Kidney (tissue), 14 donors: ENCODE measurements around the gene TOP2B. TPM values are rescaled to one million over a fixed set of nuclear protein-coding genes. Genes with fewer than 3 reads are reported as not detected.

Experiments used
- DNase-seq, 5 donors: peaks; one replicate each; pipeline ENCODE4 v3.0.0-alpha.2; 2013 to 2020
- FAIRE-seq: peaks from 2 replicates; lab custom pipeline; 2012; peaks lifted over from hg19 to GRCh38; lab: Jason Lieb, UNC
- H3K27ac ChIP-seq, 2 donors: one replicate each; pipeline ENCODE4 v1.7.0; 2013; ENCODE audit warnings: low read depth in 2 of 2, low read length in 2 of 2, inconsistent platforms in 1 of 2
- H3K27me3 ChIP-seq: one replicate; pipeline ENCODE4 v1.7.1; 2013; ENCODE audit warnings: low read length, inconsistent platforms; ENCODE audit not compliant: control insufficient read depth, insufficient read depth
- H3K36me3 ChIP-seq, 3 donors: one replicate each; pipeline versions ENCODE4 v1.7.0 to v1.7.1; 2013; ENCODE audit warnings: low read length in 3 of 3, control low read depth in 1 of 3, inconsistent platforms in 1 of 3; ENCODE audit not compliant: insufficient read depth in 3 of 3, control insufficient read depth in 2 of 3
- H3K4me1 ChIP-seq, 3 donors: one replicate each; pipeline versions ENCODE4 v1.7.0 to v1.7.1; 2013; ENCODE audit warnings: low read length in 3 of 3, inconsistent platforms in 1 of 3, low read depth in 1 of 3; ENCODE audit not compliant: control insufficient read depth in 2 of 3, insufficient read depth in 2 of 3
- H3K4me3 ChIP-seq, 3 donors: one replicate each; pipeline versions ENCODE4 v1.7.0 to v1.8.1; 2013; ENCODE audit warnings: low read length in 3 of 3, control low read depth in 1 of 3, inconsistent platforms in 1 of 3
- H3K9ac ChIP-seq, 3 donors: one replicate each; pipeline versions ENCODE4 v1.7.0 to v1.7.1; 2013; ENCODE audit warnings: low read length in 3 of 3, control low read depth in 1 of 3, inconsistent platforms in 1 of 3
- H3K9me3 ChIP-seq, 3 donors: one replicate each; pipeline versions ENCODE4 v1.7.0 to v1.7.1; 2013; ENCODE audit warnings: low read length in 3 of 3, control low read depth in 1 of 3, inconsistent platforms in 1 of 3; ENCODE audit not compliant: control insufficient read depth in 2 of 3, insufficient read depth in 1 of 3
- intact Hi-C: fragments of 100-400 bp; cut with DNase I; formaldehyde crosslinking; loops from one replicate; pipeline ENCODE4 v1.11.1; 2022
- polyA plus RNA-seq: library from polyadenylated mRNA; stranded (reverse); fragments of 350-450 nt; fragmentation: Illumina TruSeq; extraction: RNeasy Lipid Tissue Mini Kit (QIAGEN cat#74804); gene quantifications from one replicate; pipeline ENCODE4 v1.2.3, GENCODE V29; 2014; ENCODE audit warnings: low read depth, low replicate concordance; ENCODE audit not compliant: insufficient read depth
- total RNA-seq: library from RNA; stranded (reverse); fragmentation: NEBNext Ultra II Directional; extraction: Animal tissue kit (Norgen Biotek cat#: 25700); gene quantifications from one replicate; pipeline ENCODE4 v1.2.1, GENCODE V29; 2021
- TF ChIP-seq, protein P1 (sequence below): IDR thresholded peaks from 3 replicates; pipeline ENCODE4 v1.5.1; 2012; ENCODE audit warnings: mild to moderate bottlenecking, moderate library complexity, borderline replicate concordance; ENCODE audit not compliant: insufficient read depth; ENCODE audit errors: extremely low read depth
- donor health status: control.
- donor health status: control.
- donor health status: control.
- donor health status: control.
- donor health status: control.
- donor health status: DM: yes; HTN: yes; CAD: no.
- donor health status: Normal renal cell carcinoma (clear cell type).

The TOP2B gene
- total and polyA plus RNA-seq, 2 donors from 2014 or later, result 55.0 to 109 TPM

DNA sequence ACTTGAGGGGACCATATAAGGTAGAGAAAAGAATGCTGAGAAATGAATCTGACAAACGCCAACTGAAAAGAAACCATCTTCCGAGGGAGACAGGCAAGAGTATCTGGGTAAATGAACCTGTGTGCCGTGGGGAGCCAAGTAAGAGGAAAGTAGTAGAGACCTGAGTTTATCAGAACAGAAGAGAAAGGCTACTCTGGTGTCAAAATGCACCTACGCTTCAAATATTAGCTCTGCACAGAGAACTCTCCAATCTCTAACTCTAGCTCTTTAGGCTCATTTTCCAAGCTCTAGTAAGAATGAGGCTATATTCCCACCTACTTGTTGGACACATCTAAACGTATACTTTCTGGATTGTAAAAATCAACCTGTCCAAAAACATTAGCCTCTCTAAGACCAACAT is 53.5 kb downstream of the TOP2B start:
- no peak for FAIRE-seq
- intact Hi-C loops, result no loop called here

DNA sequence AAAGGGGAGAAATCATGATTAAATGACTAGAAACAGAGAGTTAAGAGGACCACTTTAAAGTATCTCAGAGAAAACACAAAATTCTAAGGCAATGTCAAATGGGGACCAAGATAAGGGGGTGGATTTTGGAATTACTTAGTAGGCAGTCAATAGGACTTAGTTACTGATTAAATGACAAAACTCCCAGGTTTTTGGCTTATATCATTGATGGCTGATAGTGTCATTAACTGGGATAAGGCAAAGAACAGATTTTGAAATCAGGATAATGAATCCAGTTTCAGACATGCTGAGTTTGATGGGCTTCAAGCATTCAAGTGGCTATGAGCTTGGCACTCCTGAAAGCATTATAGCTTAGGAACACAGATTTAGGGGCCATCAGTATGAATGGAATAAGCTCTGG is 53.9 kb downstream of the TOP2B start:
- Histone ChIP-seq H3K9me3 (no peaks in the 10 kb centered on the region), H3K9ac (no peak overlapping the region), H3K4me1 (no peaks in the 10 kb centered on the region), H3K4me3 (no peak overlapping the region), H3K27me3 (no peaks in the 10 kb centered on the region), H3K27ac (no peak overlapping the region), H3K36me3 (peaks cover 7 to 43% (median 10%) of the 10 kb centered on the region in 3 donors)
- TF ChIP-seq, protein P1, sequence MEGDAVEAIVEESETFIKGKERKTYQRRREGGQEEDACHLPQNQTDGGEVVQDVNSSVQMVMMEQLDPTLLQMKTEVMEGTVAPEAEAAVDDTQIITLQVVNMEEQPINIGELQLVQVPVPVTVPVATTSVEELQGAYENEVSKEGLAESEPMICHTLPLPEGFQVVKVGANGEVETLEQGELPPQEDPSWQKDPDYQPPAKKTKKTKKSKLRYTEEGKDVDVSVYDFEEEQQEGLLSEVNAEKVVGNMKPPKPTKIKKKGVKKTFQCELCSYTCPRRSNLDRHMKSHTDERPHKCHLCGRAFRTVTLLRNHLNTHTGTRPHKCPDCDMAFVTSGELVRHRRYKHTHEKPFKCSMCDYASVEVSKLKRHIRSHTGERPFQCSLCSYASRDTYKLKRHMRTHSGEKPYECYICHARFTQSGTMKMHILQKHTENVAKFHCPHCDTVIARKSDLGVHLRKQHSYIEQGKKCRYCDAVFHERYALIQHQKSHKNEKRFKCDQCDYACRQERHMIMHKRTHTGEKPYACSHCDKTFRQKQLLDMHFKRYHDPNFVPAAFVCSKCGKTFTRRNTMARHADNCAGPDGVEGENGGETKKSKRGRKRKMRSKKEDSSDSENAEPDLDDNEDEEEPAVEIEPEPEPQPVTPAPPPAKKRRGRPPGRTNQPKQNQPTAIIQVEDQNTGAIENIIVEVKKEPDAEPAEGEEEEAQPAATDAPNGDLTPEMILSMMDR, result no peak
- intact Hi-C loops, result no loop called here
- no peak for DNase-seq
- no peak for FAIRE-seq

More for the DNA sequence above, 53.5 kb downstream of the TOP2B start:
- Histone ChIP-seq H3K9me3 (no peaks in the 10 kb centered on the region), H3K9ac (no peak overlapping the region), H3K4me1 (no peaks in the 10 kb centered on the region), H3K27ac (no peak overlapping the region), H3K27me3 (no peaks in the 10 kb centered on the region), H3K4me3 (no peak overlapping the region), H3K36me3 (peaks cover 7 to 43% (median 10%) of the 10 kb centered on the region in 3 donors)
- TF ChIP-seq, protein P1, result no peak
- DNase-seq, result no peak

DNA sequence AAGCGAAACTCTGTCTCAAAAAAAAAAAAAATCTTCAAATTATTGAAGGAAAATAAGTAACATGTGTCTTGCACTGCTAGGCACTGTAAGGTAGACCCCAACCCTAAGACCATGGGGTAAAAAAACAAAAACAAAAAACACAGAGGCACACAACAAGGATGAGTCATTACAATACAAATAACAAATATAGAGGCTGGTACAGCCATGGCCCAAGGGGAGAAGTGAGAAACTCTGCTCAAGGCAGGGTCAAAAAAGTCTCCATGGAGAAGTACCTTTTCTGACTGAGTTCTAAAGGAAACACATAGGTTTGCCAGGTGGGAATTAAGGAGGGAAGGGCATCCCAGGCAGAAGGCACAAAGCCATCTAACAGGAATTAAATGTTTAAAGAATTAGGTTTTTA is 54.5 kb downstream of the TOP2B start:
- intact Hi-C loops, result no loop called here
- no peaks in the 10 kb centered on the region for H3K4me1 ChIP-seq
- H3K9ac ChIP-seq, result no peak overlapping the region
- FAIRE-seq (no peak), DNase-seq (no peak)
- peaks cover 7 to 43% (median 10%) of the 10 kb centered on the region in 3 donors for H3K36me3 ChIP-seq
- TF ChIP-seq, protein P1, result no peak
- no peak overlapping the region for H3K4me3 ChIP-seq
- no peak overlapping the region for H3K27ac ChIP-seq
- H3K27me3 ChIP-seq, result no peaks in the 10 kb centered on the region
- no peaks in the 10 kb centered on the region for H3K9me3 ChIP-seq

DNA sequence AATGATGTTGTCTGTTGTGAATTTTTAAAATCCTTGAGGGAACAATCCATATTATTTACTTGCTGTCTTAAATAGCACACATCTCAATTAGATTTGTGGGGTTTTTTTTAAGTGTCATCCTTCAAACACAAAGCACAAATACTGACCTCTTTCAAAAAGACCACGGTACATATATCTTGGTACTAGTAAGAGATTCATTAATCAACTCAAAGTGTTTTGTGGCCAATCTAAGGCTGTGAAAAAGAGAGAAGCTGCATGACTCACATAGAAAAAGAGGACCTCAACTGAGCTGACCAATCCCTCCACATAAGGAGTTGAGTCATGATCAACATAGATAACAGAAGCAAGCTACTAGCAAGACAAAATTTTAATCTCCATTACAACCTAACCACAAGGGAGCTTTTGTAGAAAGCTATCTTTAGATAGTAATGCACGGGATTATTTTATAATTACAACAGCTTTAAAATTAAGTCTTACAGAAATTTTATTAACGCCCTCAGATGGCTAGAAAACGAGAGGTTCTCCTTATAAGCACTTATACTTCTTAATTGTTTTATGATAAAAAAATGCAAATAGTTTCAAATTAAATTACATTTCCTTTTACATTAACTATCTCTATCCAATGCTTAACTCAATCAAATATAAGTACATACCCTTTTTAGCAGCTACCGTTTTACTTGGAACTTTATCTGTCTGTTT is 60.5 kb downstream of the TOP2B start:
- H3K9ac ChIP-seq, result no peak overlapping the region
- no peak overlapping the region for H3K4me3 ChIP-seq
- DNase-seq (no peak), FAIRE-seq (no peak)
- intact Hi-C loops, result no loop called here
- no peak overlapping the region for H3K27ac ChIP-seq
- H3K36me3 ChIP-seq, result peaks cover 2 to 33% (median 5%) of the 10 kb centered on the region in 3 donors
- no peaks in the 10 kb centered on the region for H3K9me3 ChIP-seq
- H3K27me3 ChIP-seq, result no peaks in the 10 kb centered on the region
- TF ChIP-seq, protein P1, result no peak
- no peaks in the 10 kb centered on the region for H3K4me1 ChIP-seq
